GM21786 (cell line): ENCODE data around the gene VWA8.
A peak's percentile ranks its signal among the peaks of the same experiment; 100 is the strongest.

Experiments
- ATAC-seq: cut with Tn5 transposase; IDR thresholded peaks from one replicate; pipeline ENCODE4 v1.9.1; 2021; ENCODE audit not compliant: unreplicated experiment

The VWA8 gene

GRCh38 chr13:41960637-41961465 is at the start of gene VWA8:
Gene VWA8, minus strand, starts transcription at chr13:41961109. Its CDS starts 94 bp downstream, at chr13:41961015.
- peak; percentile 81 for ATAC-seq

DNA sequence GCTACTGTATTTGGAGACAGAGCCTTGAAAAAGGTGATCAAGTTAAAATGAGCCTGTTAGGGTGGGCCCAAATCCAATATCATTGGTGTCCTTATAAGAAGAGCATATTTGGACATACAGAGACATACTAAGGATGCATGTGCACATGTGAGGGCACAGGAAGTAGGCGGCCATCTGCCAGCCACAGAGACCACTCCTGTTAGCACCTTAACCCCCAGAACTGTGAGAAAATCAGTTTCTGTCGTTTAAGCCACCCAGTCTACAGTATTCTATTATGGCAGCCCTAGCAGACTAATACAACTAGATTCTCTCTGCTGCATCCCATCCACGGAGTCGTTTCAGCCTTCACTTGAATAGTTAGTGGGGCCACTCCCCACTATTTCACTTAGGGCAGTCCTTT is 48.1 kb upstream of the VWA8 start:
- ATAC-seq, result no peak

DNA sequence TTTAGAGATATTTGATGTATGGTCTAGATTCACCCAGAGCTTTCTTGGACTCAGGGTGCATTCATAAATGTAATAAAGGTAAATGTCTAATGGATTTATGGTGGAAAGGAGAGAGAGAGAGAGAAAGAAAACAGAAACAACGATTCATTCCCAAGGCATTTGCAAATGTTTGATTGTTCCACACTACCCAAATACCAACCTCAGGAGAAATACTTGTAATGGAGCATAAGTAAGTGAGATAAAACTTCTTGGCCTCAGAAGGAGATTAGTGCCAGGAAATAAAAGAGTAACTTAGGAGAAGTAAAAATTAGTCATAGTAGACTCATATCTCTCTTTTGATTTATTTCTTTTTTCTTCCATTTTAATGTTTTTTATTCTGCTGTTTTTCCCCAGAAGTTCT is 46.9 kb upstream of the VWA8 start:
- ATAC-seq, result no peak

DNA sequence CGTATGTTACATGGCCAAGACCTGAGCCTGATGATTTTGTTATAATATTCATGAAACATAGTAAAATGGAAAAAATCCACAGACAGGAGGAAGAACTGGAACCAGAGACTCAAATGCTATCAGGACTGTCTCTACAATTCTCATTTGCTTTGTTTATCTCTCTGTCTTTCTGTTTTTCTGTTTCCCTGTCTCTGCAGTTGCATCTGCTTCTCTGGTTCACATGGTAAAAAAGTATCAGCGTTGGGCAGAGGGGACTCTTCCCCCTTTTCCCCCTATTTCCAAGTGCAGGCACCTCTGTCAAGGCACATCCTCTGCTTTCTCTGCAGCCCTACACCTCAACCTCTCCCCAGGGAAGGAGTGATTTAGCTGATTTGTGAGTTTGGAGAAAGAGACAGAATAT is 41.2 kb upstream of the VWA8 start:
- ATAC-seq, result no peak

- no peak for ATAC-seq
Measured at GRCh38 chr13:42001580-42001979, 40.7 kb upstream of the VWA8 start.

DNA sequence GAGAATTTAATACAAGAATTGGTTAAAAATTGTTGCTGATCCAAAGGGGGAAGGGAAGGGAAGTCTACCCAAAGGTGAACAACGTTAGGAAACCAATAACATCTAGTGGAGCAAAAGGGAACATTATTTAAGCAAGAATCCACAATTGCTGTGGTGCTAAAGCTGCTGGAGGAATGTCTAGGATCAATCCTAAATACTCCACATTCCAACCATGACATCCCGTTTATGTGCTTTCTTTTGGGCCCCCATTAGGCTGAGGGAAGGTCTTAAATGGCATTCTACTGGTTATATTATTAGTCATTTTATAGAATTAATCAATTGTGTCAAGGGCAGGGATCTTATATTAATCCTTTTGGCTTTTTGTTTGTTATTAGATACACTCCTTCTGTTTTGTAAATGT is 39.9 kb upstream of the VWA8 start:
- no peak for ATAC-seq

- ATAC-seq, result no peak
Measured at GRCh38 chr13:41997396-41997795, 36.5 kb upstream of the VWA8 start.

- no peak for ATAC-seq
Measured at GRCh38 chr13:41995946-41996345, 35.0 kb upstream of the VWA8 start.

- ATAC-seq, result no peak
Measured at GRCh38 chr13:41995336-41995735, 34.4 kb upstream of the VWA8 start.

- no peak for ATAC-seq
Measured at GRCh38 chr13:41994696-41995095, 33.8 kb upstream of the VWA8 start.

- ATAC-seq, result no peak
Measured at GRCh38 chr13:41991936-41992335, 31.0 kb upstream of the VWA8 start.

DNA sequence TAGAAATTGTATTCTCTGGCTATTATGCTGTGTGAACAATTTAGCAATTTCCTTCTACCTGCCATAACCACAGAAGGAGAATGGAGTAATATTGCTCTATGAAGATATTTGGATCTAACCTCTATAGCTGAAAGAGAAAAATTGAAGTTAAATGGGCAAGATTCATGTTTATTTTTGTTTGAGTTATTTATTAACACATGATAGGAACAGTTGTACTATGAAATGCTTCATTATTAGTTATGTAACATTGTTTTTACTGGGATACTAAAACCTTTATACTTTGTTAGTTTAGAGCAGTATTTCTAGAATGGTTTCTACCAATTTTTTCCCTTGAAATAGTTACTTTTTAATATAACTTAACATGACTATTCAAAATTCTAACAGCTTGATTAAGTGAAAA is 27.3 kb upstream of the VWA8 start:
- no peak for ATAC-seq

- no peak for ATAC-seq
Measured at GRCh38 chr13:41985788-41986508, 25.0 kb upstream of the VWA8 start.

DNA sequence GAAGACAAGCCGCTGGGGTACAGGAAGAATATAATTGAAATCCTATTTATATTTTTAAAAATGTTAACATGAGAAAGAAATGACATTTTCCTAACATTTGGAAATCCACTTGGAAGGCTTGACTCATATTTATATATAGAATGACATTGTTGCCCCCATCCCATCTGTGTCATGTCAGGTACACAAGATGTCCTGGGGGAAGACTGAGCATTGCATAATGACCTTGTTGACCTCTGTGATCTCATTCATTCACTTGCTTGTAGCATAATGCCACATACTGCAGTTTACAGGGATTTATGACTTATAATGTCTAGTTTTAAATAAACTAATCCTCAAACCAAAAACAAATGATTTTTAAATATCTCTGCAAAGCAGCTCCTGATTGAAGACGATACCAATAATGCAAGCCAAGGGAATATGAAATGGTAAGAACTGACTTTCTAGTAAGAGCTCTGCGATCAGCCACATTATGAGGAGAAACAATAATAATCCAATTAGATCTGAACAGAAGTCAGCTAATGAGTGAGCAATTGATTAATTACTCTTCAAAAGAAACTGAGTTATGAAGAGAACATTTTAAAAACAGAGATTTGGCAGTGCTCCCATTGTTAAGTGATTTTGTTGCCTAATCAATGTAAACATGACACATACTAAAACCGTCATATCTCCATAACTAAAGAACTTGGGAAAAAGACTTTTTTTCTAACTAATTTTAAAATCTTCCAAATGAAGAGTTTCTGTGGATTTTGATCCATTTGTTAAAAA is 21.2 kb upstream of the VWA8 start:
- no peak for ATAC-seq

- peak; percentile 56 for ATAC-seq
Measured at GRCh38 chr13:41978007-41978406, 17.1 kb upstream of the VWA8 start.

GRCh38 chr13:41976476-41976875 is 15.6 kb upstream of the VWA8 start:
- no peak for ATAC-seq

- ATAC-seq, result no peak
Measured at GRCh38 chr13:41974262-41974900, 13.5 kb upstream of the VWA8 start.

DNA sequence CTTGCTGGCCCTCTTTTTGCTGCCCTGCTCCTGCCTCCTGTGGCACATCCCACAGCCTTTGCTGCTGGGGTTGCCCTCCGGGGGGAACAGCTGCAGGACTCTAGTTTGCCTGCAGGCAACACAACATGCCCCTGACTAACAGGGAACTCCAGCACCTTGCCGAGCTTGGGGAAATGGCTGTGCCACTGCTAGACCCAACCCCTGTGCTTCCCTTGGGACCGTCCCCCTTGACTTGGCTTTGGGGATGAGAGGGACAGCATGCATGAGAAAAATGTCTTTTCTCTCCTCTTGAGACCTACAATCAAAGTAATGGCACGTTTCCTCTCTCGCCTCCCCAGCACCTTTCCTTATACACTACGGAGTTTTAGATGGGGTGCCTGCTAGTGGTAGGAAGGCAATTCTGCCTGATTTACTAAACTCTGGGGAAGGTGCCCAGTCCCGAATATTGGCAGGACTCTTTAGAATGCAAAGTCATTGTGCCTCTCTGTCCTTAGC is 12.4 kb upstream of the VWA8 start:
- ATAC-seq, result no peak

DNA sequence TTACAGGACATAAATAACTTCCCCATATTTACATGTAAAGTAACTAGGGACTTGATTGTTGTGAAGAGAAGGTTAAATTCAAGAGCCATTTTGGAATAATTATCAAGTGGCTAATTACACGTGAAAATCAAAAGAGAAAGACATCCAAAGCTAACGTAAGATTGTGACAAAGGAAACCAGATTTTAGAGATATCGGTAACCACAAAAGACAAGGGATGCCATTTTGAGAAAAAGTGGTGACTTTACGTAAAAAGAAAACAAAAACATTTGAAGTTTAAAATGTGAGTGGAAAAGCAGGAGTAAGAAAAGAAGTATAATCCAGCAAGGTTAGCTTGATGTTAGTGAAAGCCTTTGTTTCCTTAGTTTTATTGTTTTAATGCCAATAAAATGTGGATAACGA is 10.9 kb upstream of the VWA8 start:
- no peak for ATAC-seq

DNA sequence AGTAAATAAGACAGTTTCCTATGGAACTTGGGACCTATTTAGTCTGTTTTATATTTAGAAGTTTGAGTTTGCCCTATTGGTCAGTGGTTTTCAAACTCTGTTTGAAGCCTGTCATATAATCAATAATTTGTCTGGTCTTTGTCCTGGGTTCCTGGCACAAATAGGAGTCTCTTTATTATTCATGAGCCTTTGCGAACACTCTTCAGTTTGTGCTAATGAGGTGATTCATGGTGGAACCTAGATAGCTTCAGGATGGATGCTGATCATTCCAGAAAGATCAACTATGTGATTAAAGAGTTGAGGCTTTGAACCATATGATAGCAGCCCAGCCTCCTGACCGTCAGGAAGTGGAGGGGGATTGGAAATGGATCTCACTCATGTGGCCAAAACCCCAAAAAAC is 10.0 kb upstream of the VWA8 start:
- no peak for ATAC-seq

DNA sequence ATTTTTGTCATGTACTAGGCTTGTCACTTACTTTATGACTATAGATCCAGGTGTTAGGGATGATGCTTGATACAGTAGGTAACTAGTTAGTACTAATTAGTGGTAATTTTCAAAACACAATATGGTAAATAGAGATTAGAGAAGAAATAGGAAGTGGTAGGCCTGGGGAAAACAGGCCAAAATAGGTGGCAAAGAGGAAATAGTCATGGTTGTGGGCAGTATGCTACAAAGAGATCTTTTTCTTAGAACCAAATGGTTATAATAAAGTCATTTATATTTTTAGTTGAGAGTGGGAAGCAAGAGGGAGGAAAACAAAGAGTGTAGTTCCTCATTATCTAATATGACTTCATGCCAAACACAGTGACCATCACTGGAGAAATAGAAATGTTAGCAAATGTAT is 9.1 kb upstream of the VWA8 start:
- ATAC-seq, result no peak
